Measurements from ENCODE around the gene ARHGEF28.

- no peak for TF ChIP-seq CTCF (IDR thresholded peaks at IDR 0.05)
- TF ChIP-seq EP300 (IDR thresholded peaks at IDR 0.05; ENCODE audit: low read depth), result no peak
Measured at GRCh38 chr5:73947906-73948640, 322.1 kb downstream of the ARHGEF28 start.
